Endodermal cell (in vitro differentiated cells): ENCODE results near the gene TGM1. TPM values are rescaled to one million over a fixed set of nuclear protein-coding genes. Genes with fewer than 3 reads are reported as not detected.

ENCODE experiments used
- DNase-seq: peaks from one replicate; pipeline ENCODE4 v3.0.0-alpha.2; 2017
- H3K27ac ChIP-seq: 2 replicates; pipeline ENCODE4 v1.5.1; 2013; ENCODE audit warnings: mild to moderate bottlenecking, low read depth, low read length, moderate library complexity
- H3K27me3 ChIP-seq: 2 replicates; pipeline ENCODE4 v1.6.1; 2013; ENCODE audit warnings: mild to moderate bottlenecking, low read length, moderate library complexity; ENCODE audit not compliant: insufficient read depth, control insufficient read depth, poor library complexity, severe bottlenecking
- H3K36me3 ChIP-seq: 2 replicates; pipeline ENCODE4 v1.7.0; 2013; ENCODE audit warnings: mild to moderate bottlenecking, low read length, moderate library complexity; ENCODE audit not compliant: control insufficient read depth, insufficient read depth
- H3K4me1 ChIP-seq: one replicate; pipeline ENCODE4 v1.7.0; 2013; ENCODE audit warnings: low read length; ENCODE audit not compliant: control insufficient read depth, insufficient read depth
- H3K4me3 ChIP-seq: 2 replicates; pipeline ENCODE4 v1.5.1; 2013; ENCODE audit warnings: mild to moderate bottlenecking, low read length, moderate library complexity
- H3K9ac ChIP-seq: 2 replicates; pipeline ENCODE4 v1.6.1; 2013; ENCODE audit warnings: mild to moderate bottlenecking, low read length, moderate library complexity; ENCODE audit not compliant: poor library complexity, severe bottlenecking; ENCODE audit errors: extremely low read depth
- H3K9me3 ChIP-seq: 2 replicates; pipeline ENCODE4 v1.6.1; 2013; ENCODE audit warnings: mild to moderate bottlenecking, low read length, moderate library complexity; ENCODE audit not compliant: control insufficient read depth
- H3K27ac Mint-ChIP-seq: 2 replicates; pipeline ENCODE4 v1.8.0; 2020; ENCODE audit warnings: mixed read lengths
- H3K27me3 Mint-ChIP-seq: 2 replicates; pipeline ENCODE4 v1.8.0; 2021; ENCODE audit warnings: mild to moderate bottlenecking, mixed read lengths; ENCODE audit not compliant: insufficient read depth
- H3K36me3 Mint-ChIP-seq: 2 replicates; pipeline ENCODE4 v1.8.0; 2020; ENCODE audit warnings: low read depth, mixed read lengths
- H3K4me1 Mint-ChIP-seq: 2 replicates; pipeline ENCODE4 v1.8.0; 2020; ENCODE audit warnings: mixed read lengths
- H3K4me3 Mint-ChIP-seq: 2 replicates; pipeline ENCODE4 v1.8.0; 2020; ENCODE audit warnings: mild to moderate bottlenecking, moderate library complexity, mixed read lengths
- H3K9me3 Mint-ChIP-seq: 2 replicates; pipeline ENCODE4 v1.8.0; 2020; ENCODE audit warnings: mild to moderate bottlenecking, mixed read lengths
- WGBS, 2 experiments: methylation state at CpG; one replicate each; pipeline versions ENCODE4 v1.1.5 to v1.1.7; 2013; ENCODE audit warnings: missing lambda C conversion rate in 2 of 2, mixed read lengths in 1 of 2; ENCODE audit not compliant: insufficient coverage in 1 of 2, insufficient read length in 1 of 2; 5-methylcytosine and 5-hydroxymethylcytosine counted together
- total RNA-seq, 2 donors: library from RNA; stranded (reverse); fragmentation: NEBNext Ultra II Directional in 1 of 2; extraction: Animal tissue kit (Norgen Biotek cat#: 25700) in 1 of 2; gene quantifications; 2 replicates in 1 of 2; 3 replicates in 1 of 2; pipeline ENCODE4 v1.2.1, GENCODE V29; 2021
- TF ChIP-seq, protein P1 (sequence below): fragments of 200-600 bp; sonication (generic); conservative IDR thresholded peaks from 2 replicates; pipeline ENCODE4 v1.5.0; 2021; ENCODE audit warnings: antibody characterized with exemption, mild to moderate bottlenecking

The TGM1 gene
- total RNA-seq, 2 donors from 2014 or later: 1.6 to 3.4 TPM

DNA sequence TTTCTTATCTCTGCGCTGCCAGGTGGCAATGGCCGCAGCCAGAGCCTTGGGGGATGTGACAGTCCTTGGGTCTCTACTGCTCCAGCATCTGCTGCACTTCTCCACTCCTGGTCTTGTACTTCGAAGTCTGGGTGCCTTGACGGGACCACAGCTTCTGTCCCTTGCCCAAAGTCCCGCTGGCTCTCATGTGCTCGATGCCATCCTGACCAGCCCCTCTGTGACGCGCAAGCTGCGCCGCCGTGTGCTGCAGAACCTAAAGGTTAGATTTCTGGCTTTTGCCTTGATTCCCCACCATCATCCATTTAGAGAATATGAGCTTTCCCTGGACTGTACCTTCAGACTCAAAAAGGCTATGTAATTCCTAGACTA, 41.0 kb upstream of the TGM1 start:
- Histone ChIP-seq H3K27me3 (no peaks in the 10 kb centered on the region), H3K4me1 (no peaks in the 10 kb centered on the region), H3K4me3 (no peak overlapping the region), H3K36me3 (peaks cover 65% of the 10 kb centered on the region), H3K9me3 (no peaks in the 10 kb centered on the region), H3K27ac (no peak overlapping the region), H3K9ac (no peak overlapping the region)
- 94 to 97% methylated on average over 10 to 11 of the region's 11 CpGs for WGBS, 2 experiments
- H3K36me3 Mint-ChIP-seq: peaks cover 66% of the 10 kb centered on the region
- H3K4me3 Mint-ChIP-seq: no peak overlapping the region
- TF ChIP-seq, protein P1, sequence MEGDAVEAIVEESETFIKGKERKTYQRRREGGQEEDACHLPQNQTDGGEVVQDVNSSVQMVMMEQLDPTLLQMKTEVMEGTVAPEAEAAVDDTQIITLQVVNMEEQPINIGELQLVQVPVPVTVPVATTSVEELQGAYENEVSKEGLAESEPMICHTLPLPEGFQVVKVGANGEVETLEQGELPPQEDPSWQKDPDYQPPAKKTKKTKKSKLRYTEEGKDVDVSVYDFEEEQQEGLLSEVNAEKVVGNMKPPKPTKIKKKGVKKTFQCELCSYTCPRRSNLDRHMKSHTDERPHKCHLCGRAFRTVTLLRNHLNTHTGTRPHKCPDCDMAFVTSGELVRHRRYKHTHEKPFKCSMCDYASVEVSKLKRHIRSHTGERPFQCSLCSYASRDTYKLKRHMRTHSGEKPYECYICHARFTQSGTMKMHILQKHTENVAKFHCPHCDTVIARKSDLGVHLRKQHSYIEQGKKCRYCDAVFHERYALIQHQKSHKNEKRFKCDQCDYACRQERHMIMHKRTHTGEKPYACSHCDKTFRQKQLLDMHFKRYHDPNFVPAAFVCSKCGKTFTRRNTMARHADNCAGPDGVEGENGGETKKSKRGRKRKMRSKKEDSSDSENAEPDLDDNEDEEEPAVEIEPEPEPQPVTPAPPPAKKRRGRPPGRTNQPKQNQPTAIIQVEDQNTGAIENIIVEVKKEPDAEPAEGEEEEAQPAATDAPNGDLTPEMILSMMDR: no peak
- H3K27ac Mint-ChIP-seq: no peak overlapping the region
- H3K27me3 Mint-ChIP-seq: no peaks in the 10 kb centered on the region
- H3K9me3 Mint-ChIP-seq: no peaks in the 10 kb centered on the region
- H3K4me1 Mint-ChIP-seq: peaks cover 19% of the 10 kb centered on the region
- DNase-seq: no peak

DNA sequence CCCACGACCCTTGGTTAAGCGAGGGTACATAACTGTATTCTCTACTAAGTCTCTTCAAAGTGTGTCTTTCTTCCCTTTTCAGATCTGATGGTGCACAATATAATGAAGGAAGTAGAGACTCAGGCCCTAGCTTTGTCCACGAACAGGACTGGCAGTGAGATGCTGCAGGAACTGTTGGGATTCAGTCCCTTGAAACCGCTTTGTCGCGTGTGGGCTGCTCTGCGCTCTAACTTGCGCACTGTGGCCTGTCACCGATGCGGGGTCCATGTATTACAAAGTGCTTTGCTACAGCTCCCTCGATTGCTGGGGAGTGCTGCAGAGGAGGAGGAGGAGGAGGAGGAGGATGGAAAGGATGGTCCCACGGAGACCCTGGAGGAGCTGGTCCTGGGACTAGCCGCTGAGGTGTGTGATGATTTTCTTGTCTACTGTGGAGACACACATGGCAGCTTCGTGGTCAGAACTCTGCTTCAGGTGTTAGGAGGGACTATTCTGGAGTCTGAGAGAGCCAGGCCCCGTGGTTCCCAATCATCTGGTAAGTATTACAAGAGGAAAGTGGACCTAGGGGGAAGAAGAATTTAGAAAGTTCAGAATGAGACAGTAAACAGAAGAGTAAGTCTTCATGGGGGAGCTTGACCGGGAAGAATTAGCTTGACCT, 37.5 kb upstream of the TGM1 start:
- Mint-ChIP-seq H3K36me3 (peaks cover 54% of the 10 kb centered on the region), H3K27me3 (no peaks in the 10 kb centered on the region), H3K4me1 (peaks cover 16% of the 10 kb centered on the region), H3K9me3 (no peaks in the 10 kb centered on the region), H3K27ac (peak overlapping the region; percentile 97), H3K4me3 (peak overlapping the region; percentile 89)
- Histone ChIP-seq H3K4me3 (peak overlapping the region; percentile 92), H3K27ac (no peak overlapping the region), H3K4me1 (no peaks in the 10 kb centered on the region), H3K9me3 (no peaks in the 10 kb centered on the region), H3K9ac (peak overlapping the region; percentile 64), H3K27me3 (no peaks in the 10 kb centered on the region), H3K36me3 (peaks cover 53% of the 10 kb centered on the region)
- TF ChIP-seq, protein P1: no peak
- DNase-seq: no peak
- 37 to 39% methylated on average over 10 to 16 of the region's 16 CpGs for WGBS, 2 experiments

DNA sequence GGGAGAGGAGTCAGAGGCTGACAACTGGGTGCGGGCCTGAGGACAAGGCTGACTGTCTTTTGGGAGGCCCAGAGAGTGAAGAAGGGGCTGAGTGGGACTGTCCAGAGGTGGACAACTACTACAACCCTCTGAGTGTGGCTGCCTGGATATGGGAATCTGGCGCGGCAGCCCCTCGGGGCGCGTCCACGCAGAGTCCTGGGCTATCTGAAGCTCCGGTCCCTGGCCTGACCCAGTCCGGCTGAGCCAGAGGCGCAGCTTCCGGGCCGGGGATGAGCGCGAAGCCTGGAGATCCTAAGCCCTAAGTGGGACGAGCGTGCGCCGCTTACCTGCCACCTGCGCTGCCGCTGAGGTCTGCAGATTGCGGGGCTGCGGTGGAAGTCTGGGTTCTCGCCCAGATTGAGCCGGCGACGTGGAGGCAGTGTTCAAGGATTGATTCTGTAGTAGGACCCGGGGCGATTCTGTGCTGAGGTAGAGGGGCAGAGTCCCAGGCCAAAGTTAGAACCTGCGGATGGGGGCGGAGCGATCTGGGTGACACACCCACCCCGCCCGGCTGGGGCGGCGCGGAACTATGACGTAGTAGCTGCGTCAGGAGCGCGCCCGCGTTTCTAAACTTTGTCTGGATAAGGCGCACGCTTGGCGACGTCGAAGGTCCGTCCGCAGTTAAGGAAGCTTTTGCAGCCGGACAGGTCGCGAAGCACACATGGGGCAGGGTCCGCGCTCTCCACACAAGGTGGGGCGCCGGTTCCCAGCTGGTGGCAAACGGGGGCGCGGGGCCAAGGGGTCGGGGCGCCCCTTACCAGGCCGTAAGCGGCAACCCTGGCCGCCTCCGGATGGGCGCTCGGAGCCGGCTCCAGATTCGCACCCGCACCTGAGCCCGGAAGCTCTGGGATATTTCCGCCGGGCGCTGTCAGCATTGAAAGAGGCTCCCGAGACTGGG, 36.5 kb upstream of the TGM1 start, which contains the start of the genes DHRS1 and NOP9:
Gene DHRS1, minus strand, starts transcription at position 526 of the 937 bp plus-strand sequence. CDS start 674 bp downstream, outside the sequence.
Gene NOP9, plus strand, starts transcription at position 596 of the 937 bp plus-strand sequence. Its CDS starts 105 bp downstream, at position 701.
- H3K4me3 Mint-ChIP-seq: peak within 1 kb of the TSS; percentile 89
- Histone ChIP-seq H3K36me3 (peaks cover 48% of the 10 kb centered on the region), H3K4me3 (peak within 1 kb of the TSS; percentile 92), H3K9ac (peak within 1 kb of the TSS; percentile 64), H3K27ac (peak within 1 kb of the TSS; percentile 39), H3K9me3 (no peaks in the 10 kb centered on the region), H3K27me3 (no peaks in the 10 kb centered on the region), H3K4me1 (no peaks in the 10 kb centered on the region)
- H3K4me1 Mint-ChIP-seq: peaks cover 16% of the 10 kb centered on the region
- TF ChIP-seq, protein P1: no peak
- WGBS, 2 experiments: 1% methylated on average over 26 to 75 of the region's 75 CpGs
- peak within 1 kb of the TSS; percentile 97 for H3K27ac Mint-ChIP-seq
- peak; percentile 97 for DNase-seq
- no peaks in the 10 kb centered on the region for H3K9me3 Mint-ChIP-seq
- peaks cover 45% of the 10 kb centered on the region for H3K36me3 Mint-ChIP-seq
- H3K27me3 Mint-ChIP-seq: no peaks in the 10 kb centered on the region
